Measurements from ENCODE around the gene GRM8. TPM values are rescaled to one million over a fixed set of nuclear protein-coding genes. Genes with fewer than 3 reads are reported as not detected.

The GRM8 gene
- total RNA-seq, 1 experiment from 2014 or later: not detected

- BruUV-seq (replicated peaks): no TSS peak
- Histone ChIP-seq H3K27me3 (replicated peaks; ENCODE audit: control insufficient read depth, insufficient read depth, low read length) (no peaks in the 10 kb centered on the region), H3K4me3 (ENCODE audit: low read depth, low read length) (no peak overlapping the region), H3K4me1 (no peaks in the 10 kb centered on the region), H3K36me3 (ENCODE audit: control insufficient read depth, insufficient read depth, low read length) (no peaks in the 10 kb centered on the region), H3K9me3 (no peaks in the 10 kb centered on the region)
- no peak for DNase-seq
- no peak overlapping the region for H3K27ac Mint-ChIP-seq (ENCODE audit: unreplicated experiment)
- ChIA-PET POLR2A (interaction anchor here (0.6 kb wide), 1 partner anchor 27 kb away, joined by 3 read pairs; no protein-coding TSS in a partner anchor), CTCF (no interaction called here)
- no peaks in the 10 kb centered on the region for H3K4me1 Mint-ChIP-seq (ENCODE audit: low read depth, unreplicated experiment)
- H3K9me3 Mint-ChIP-seq (ENCODE audit: unreplicated experiment): no peaks in the 10 kb centered on the region
- no peaks in the 10 kb centered on the region for H3K36me3 Mint-ChIP-seq (ENCODE audit: insufficient read depth, unreplicated experiment)
- H3K27me3 Mint-ChIP-seq (ENCODE audit: insufficient read depth, unreplicated experiment): no peaks in the 10 kb centered on the region
- intact Hi-C loops (cut with micrococcal nuclease; ENCODE audit: unreplicated experiment): no loop called here
- TF ChIP-seq, protein P1, sequence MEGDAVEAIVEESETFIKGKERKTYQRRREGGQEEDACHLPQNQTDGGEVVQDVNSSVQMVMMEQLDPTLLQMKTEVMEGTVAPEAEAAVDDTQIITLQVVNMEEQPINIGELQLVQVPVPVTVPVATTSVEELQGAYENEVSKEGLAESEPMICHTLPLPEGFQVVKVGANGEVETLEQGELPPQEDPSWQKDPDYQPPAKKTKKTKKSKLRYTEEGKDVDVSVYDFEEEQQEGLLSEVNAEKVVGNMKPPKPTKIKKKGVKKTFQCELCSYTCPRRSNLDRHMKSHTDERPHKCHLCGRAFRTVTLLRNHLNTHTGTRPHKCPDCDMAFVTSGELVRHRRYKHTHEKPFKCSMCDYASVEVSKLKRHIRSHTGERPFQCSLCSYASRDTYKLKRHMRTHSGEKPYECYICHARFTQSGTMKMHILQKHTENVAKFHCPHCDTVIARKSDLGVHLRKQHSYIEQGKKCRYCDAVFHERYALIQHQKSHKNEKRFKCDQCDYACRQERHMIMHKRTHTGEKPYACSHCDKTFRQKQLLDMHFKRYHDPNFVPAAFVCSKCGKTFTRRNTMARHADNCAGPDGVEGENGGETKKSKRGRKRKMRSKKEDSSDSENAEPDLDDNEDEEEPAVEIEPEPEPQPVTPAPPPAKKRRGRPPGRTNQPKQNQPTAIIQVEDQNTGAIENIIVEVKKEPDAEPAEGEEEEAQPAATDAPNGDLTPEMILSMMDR (IDR thresholded peaks at IDR 0.05; ENCODE audit: insufficient read depth in 1 of 2, low read depth in 1 of 2, low read length in 1 of 2, severe bottlenecking in 1 of 2, unreplicated experiment in 1 of 2): no peak
- H3K4me3 Mint-ChIP-seq (ENCODE audit: unreplicated experiment): no peak overlapping the region
Measured at GRCh38 chr7:126698909-126699308, 553.8 kb downstream of the GRM8 start.

DNA sequence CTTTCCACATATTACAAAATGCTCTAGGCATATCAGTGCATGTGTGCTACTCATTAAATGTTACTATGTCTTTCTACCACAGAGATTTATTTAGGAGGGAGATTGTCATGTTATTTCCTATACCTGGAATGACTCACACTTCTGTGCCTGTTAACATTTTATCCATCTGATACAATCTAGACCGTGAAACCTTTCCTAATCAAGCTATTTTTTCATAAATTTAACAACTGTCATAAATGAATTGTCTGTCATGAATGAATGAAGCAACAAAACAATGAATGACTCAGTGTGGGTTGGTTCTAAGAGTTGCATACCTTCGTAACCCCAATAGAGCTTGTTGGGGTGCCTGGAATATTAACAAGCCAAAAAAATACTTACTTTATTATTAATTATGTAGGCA, 554.3 kb downstream of the GRM8 start:
- CTCF ChIA-PET: no interaction called here
- BruUV-seq (replicated peaks): no TSS peak
- no peak for DNase-seq

DNA sequence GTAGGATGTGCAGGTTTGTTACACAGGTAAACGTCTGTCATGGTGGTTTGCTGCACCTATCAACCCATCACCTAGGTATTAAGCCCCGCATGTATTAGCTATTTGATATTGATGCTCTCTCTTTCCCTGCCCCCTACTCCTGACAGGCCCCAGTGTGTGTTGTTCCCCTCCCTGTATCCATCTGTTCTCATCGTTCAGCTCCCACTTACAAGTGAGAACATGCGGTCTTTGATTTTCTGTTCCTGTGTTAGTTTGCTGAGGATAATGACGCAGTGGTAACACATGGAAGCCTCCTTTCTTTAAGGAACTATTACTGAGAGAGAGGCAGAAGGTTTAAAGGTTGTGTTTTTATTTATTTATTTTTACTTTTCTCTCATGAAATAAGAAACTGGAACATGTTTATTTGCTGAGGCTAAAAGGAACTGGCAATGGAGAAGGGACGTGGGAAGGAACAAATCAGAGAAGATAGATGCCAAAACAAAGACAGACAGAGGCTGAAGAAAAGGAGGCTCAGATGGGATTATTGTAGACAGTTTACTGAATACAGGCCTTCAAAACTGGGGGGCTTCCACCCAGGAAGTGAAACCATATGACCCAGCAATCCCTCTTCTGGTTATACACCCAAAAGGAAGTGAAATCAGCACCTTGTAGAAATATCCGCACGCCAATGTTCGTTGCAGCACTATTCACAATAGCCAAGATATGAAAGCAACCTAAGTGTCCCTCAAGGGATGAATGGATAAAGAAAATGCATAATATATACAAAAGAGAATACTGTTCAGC, 556.3 kb downstream of the GRM8 start:
- TF ChIP-seq, protein P1 (IDR thresholded peaks at IDR 0.05; ENCODE audit: insufficient read depth in 1 of 2, low read depth in 1 of 2, low read length in 1 of 2, severe bottlenecking in 1 of 2, unreplicated experiment in 1 of 2): no peak
- H3K4me3 Mint-ChIP-seq (ENCODE audit: unreplicated experiment): no peak overlapping the region
- H3K27me3 Mint-ChIP-seq (ENCODE audit: insufficient read depth, unreplicated experiment): no peaks in the 10 kb centered on the region
- POLR2A ChIA-PET: no interaction called here
- BruUV-seq (replicated peaks): no TSS peak
- no peaks in the 10 kb centered on the region for H3K36me3 ChIP-seq (ENCODE audit: control insufficient read depth, insufficient read depth, low read length)
- H3K36me3 Mint-ChIP-seq (ENCODE audit: insufficient read depth, unreplicated experiment): no peaks in the 10 kb centered on the region
- H3K9me3 ChIP-seq: no peaks in the 10 kb centered on the region
- CTCF ChIA-PET: no interaction called here
- H3K4me1 ChIP-seq: no peaks in the 10 kb centered on the region
- no peaks in the 10 kb centered on the region for H3K9me3 Mint-ChIP-seq (ENCODE audit: unreplicated experiment)
- H3K27me3 ChIP-seq (replicated peaks; ENCODE audit: control insufficient read depth, insufficient read depth, low read length): no peaks in the 10 kb centered on the region
- intact Hi-C loops (cut with micrococcal nuclease; ENCODE audit: unreplicated experiment): no loop called here
- H3K4me1 Mint-ChIP-seq (ENCODE audit: low read depth, unreplicated experiment): no peaks in the 10 kb centered on the region
- no peak overlapping the region for H3K27ac Mint-ChIP-seq (ENCODE audit: unreplicated experiment)
- no peak overlapping the region for H3K4me3 ChIP-seq (ENCODE audit: low read depth, low read length)
- DNase-seq: no peak

More for the DNA sequence above, 554.3 kb downstream of the GRM8 start:
- H3K4me1 ChIP-seq: no peaks in the 10 kb centered on the region
- Mint-ChIP-seq H3K9me3 (ENCODE audit: unreplicated experiment) (no peaks in the 10 kb centered on the region), H3K36me3 (ENCODE audit: insufficient read depth, unreplicated experiment) (no peaks in the 10 kb centered on the region), H3K4me3 (ENCODE audit: unreplicated experiment) (no peak overlapping the region), H3K4me1 (ENCODE audit: low read depth, unreplicated experiment) (no peaks in the 10 kb centered on the region), H3K27me3 (ENCODE audit: insufficient read depth, unreplicated experiment) (no peaks in the 10 kb centered on the region), H3K27ac (ENCODE audit: unreplicated experiment) (no peak overlapping the region)
- no peak overlapping the region for H3K4me3 ChIP-seq (ENCODE audit: low read depth, low read length)
- TF ChIP-seq, protein P1 (IDR thresholded peaks at IDR 0.05; ENCODE audit: insufficient read depth in 1 of 2, low read depth in 1 of 2, low read length in 1 of 2, severe bottlenecking in 1 of 2, unreplicated experiment in 1 of 2): no peak
- no peaks in the 10 kb centered on the region for H3K36me3 ChIP-seq (ENCODE audit: control insufficient read depth, insufficient read depth, low read length)
- H3K27me3 ChIP-seq (replicated peaks; ENCODE audit: control insufficient read depth, insufficient read depth, low read length): no peaks in the 10 kb centered on the region
- no peaks in the 10 kb centered on the region for H3K9me3 ChIP-seq
- intact Hi-C loops (cut with micrococcal nuclease; ENCODE audit: unreplicated experiment): no loop called here
- POLR2A ChIA-PET: interaction anchor here (0.6 kb wide), 1 partner anchor 27 kb away, joined by 3 read pairs; no protein-coding TSS in a partner anchor

All from Caco-2 (cell line).